GM21360 (cell line): ENCODE results near the gene TM9SF1.

Experiments
- ATAC-seq: cut with Tn5 transposase; IDR thresholded peaks from one replicate; pipeline ENCODE4 v1.9.1; 2021; ENCODE audit warnings: mild to moderate bottlenecking, moderate library complexity; ENCODE audit not compliant: unreplicated experiment

Gene TM9SF1

GRCh38 chr14:24156840-24157239, 38.4 kb downstream of the TM9SF1 start:
- ATAC-seq, result no peak

GRCh38 chr14:24155100-24155499, 40.1 kb downstream of the TM9SF1 start:
- ATAC-seq, result no peak

- no peak for ATAC-seq
Measured at GRCh38 chr14:24151404-24152080, 43.7 kb downstream of the TM9SF1 start.

GRCh38 chr14:24150993-24151392, 44.2 kb downstream of the TM9SF1 start:
- no peak for ATAC-seq

- ATAC-seq, result no peak
Measured at GRCh38 chr14:24150567-24150966, 44.7 kb downstream of the TM9SF1 start.

- no peak for ATAC-seq
Measured at GRCh38 chr14:24150061-24150460, 45.2 kb downstream of the TM9SF1 start.

- ATAC-seq, result no peak
Measured at GRCh38 chr14:24149302-24149969, 45.8 kb downstream of the TM9SF1 start.

GRCh38 chr14:24147761-24148428, 47.3 kb downstream of the TM9SF1 start:
- ATAC-seq, result no peak

GRCh38 chr14:24146978-24147760, 48.1 kb downstream of the TM9SF1 start, which contains the start of gene RNF31:
RNF31 (plus strand) TSS chr14:24147498; CDS start chr14:24147699, 201 bp downstream.
- ATAC-seq, result peak; percentile 71

GRCh38 chr14:24146453-24146977, 48.7 kb downstream of the TM9SF1 start, which contains the start of gene PSME2:
PSME2 (minus strand) TSS chr14:24146610; CDS start chr14:24146581, 29 bp downstream.
- peak; percentile 60 for ATAC-seq

- no peak for ATAC-seq
Measured at GRCh38 chr14:24145690-24146452, 49.4 kb downstream of the TM9SF1 start.

GRCh38 chr14:24145219-24145618, 50.0 kb downstream of the TM9SF1 start:
- ATAC-seq, result no peak

- ATAC-seq, result no peak
Measured at GRCh38 chr14:24144451-24144850, 50.8 kb downstream of the TM9SF1 start.

GRCh38 chr14:24143511-24143910, 51.7 kb downstream of the TM9SF1 start:
- ATAC-seq, result no peak

- ATAC-seq, result peak; percentile 77
Measured at GRCh38 chr14:24141097-24141880, 54.0 kb downstream of the TM9SF1 start, which contains the start of gene EMC9. EMC9 (minus strand) TSS chr14:24141591; CDS start chr14:24141304, 287 bp downstream.

GRCh38 chr14:24139272-24139934, 55.8 kb downstream of the TM9SF1 start:
- ATAC-seq, result no peak
